Gastrocnemius medialis (tissue), 4 donors: Measurements from ENCODE around the gene GRID2. TPM values are rescaled to one million over a fixed set of nuclear protein-coding genes. Genes with fewer than 3 reads are reported as not detected.

Experiments used
- ATAC-seq, 2 donors: fragments of 150-250 bp; one replicate each; pipeline ENCODE4 v1.9.1; 2016
- DNase-seq, 2 donors: peaks; one replicate each; pipeline ENCODE4 v3.0.0-alpha.2; 2019
- H3K27ac ChIP-seq, 4 donors: fragments of 200-600 bp; sonication (generic); 1 replicate in 1 of 4; 2 replicates in 3 of 4; pipeline ENCODE4 v1.5.1; 2016 to 2018; ENCODE audit warnings: mild to moderate bottlenecking in 2 of 4, moderate library complexity in 1 of 4
- H3K27me3 ChIP-seq, 3 donors: fragments of 200-600 bp; sonication (generic) in 2 of 3; 1 replicate in 1 of 3; 2 replicates in 2 of 3; pipeline versions ENCODE4 v1.5.1 to v1.6.0; 2016 to 2019; ENCODE audit warnings: mild to moderate bottlenecking in 1 of 3, moderate library complexity in 1 of 3
- H3K36me3 ChIP-seq, 2 donors: fragments of 200-600 bp; sonication (generic) in 1 of 2; one replicate each; pipeline ENCODE4 v1.5.1; 2017 to 2018
- H3K4me1 ChIP-seq, 2 donors: fragments of 200-600 bp; sonication (generic) in 1 of 2; one replicate each; pipeline ENCODE4 v1.5.1; 2016 to 2017; ENCODE audit warnings: mild to moderate bottlenecking in 2 of 2
- H3K4me3 ChIP-seq, 4 donors: fragments of 200-600 bp; sonication (generic) in 3 of 4; 1 replicate in 1 of 4; 2 replicates in 3 of 4; pipeline ENCODE4 v1.5.1; 2016 to 2019; ENCODE audit warnings: mild to moderate bottlenecking in 2 of 4
- H3K9me3 ChIP-seq, 3 donors: fragments of 200-600 bp; sonication (generic) in 2 of 3; 1 replicate in 1 of 3; 2 replicates in 2 of 3; pipeline ENCODE4 v1.5.1; 2016 to 2019
- CTCF ChIP-seq, 5 experiments: fragments of 450-650 bp in 3 of 5; fragments of 200-600 bp in 2 of 5; sonication (generic) in 2 of 5; IDR thresholded peaks in 4 of 5; conservative IDR thresholded peaks in 1 of 5; 1 replicate in 4 of 5; 2 replicates in 1 of 5; pipeline ENCODE4 v1.5.1; 2016 to 2019; ENCODE audit warnings: antibody characterized with exemption in 5 of 5, mild to moderate bottlenecking in 3 of 5, moderate library complexity in 3 of 5
- POLR2A ChIP-seq, 2 donors: fragments of 450-650 bp; IDR thresholded peaks; one replicate each; pipeline ENCODE4 v1.6.1; 2017; ENCODE audit warnings: antibody characterized with exemption in 2 of 2, mild to moderate bottlenecking in 2 of 2, moderate library complexity in 2 of 2
- in situ Hi-C, 4 donors: fragments of 200-750 bp; cut with MboI; loops; one replicate each; pipeline versions ENCODE4 v1.15.0 to v1.8.0; 2017; ENCODE audit warnings: low sequenced_read_pairs in 4 of 4
- intact Hi-C: fragments of 100-400 bp; cut with DNase I; formaldehyde crosslinking; loops from one replicate; pipeline ENCODE4 v1.15.1; 2023; ENCODE audit warnings: low total_unique reads
- total RNA-seq, 4 donors: library from RNA; depleted of rRNA; stranded (reverse); fragments of >200 nt; gene quantifications; one replicate each; pipeline versions ENCODE4 v1.1.0 to v1.2.3, GENCODE V29; 2016

The GRID2 gene
- total RNA-seq, 4 donors from 2014 or later, result not detected

GRCh38 chr4:93116624-93117023, 812.9 kb downstream of the GRID2 start:
- no peak overlapping the region for H3K4me3 ChIP-seq
- H3K4me1 ChIP-seq, result no peaks in the 10 kb centered on the region
- intact Hi-C loops, result no loop called here
- H3K27ac ChIP-seq, result no peak overlapping the region
- in situ Hi-C loops, result no loop called here
- no peak for TF ChIP-seq POLR2A (IDR thresholded peaks at IDR 0.05)
- no peak for TF ChIP-seq CTCF (IDR thresholded peaks at IDR 0.05 in 4 of 5, conservative IDR thresholded peaks at IDR 0.05 in 1 of 5)
- DNase-seq (no peak), ATAC-seq (no peak)
- H3K36me3 ChIP-seq, result no peaks in the 10 kb centered on the region
- H3K27me3 ChIP-seq, result no peaks in the 10 kb centered on the region
- no peaks in the 10 kb centered on the region for H3K9me3 ChIP-seq

GRCh38 chr4:93127489-93127888, 823.7 kb downstream of the GRID2 start:
- no peak for TF ChIP-seq CTCF (IDR thresholded peaks at IDR 0.05 in 4 of 5, conservative IDR thresholded peaks at IDR 0.05 in 1 of 5)
- TF ChIP-seq POLR2A (IDR thresholded peaks at IDR 0.05), result no peak
- Histone ChIP-seq H3K27ac (no peak overlapping the region), H3K4me1 (no peaks in the 10 kb centered on the region), H3K4me3 (no peak overlapping the region), H3K36me3 (no peaks in the 10 kb centered on the region), H3K9me3 (no peaks in the 10 kb centered on the region), H3K27me3 (no peaks in the 10 kb centered on the region)
- in situ Hi-C loops (no loop called here), intact Hi-C loops (no loop called here)
- ATAC-seq (no peak), DNase-seq (no peak)

- no peak for ATAC-seq
- TF ChIP-seq CTCF (IDR thresholded peaks at IDR 0.05 in 4 of 5, conservative IDR thresholded peaks at IDR 0.05 in 1 of 5) (no peak), POLR2A (IDR thresholded peaks at IDR 0.05) (no peak)
- no peak overlapping the region for H3K4me3 ChIP-seq
- H3K4me1 ChIP-seq, result no peaks in the 10 kb centered on the region
- H3K9me3 ChIP-seq, result no peaks in the 10 kb centered on the region
- DNase-seq, result no peak
- H3K27ac ChIP-seq, result no peak overlapping the region
- no peaks in the 10 kb centered on the region for H3K27me3 ChIP-seq
- in situ Hi-C loops (no loop called here), intact Hi-C loops (no loop called here)
- H3K36me3 ChIP-seq, result no peaks in the 10 kb centered on the region
These were observed 828.9 kb downstream of the GRID2 start for GRCh38 chr4:93132631-93133030.

GRCh38 chr4:93139118-93139517, 835.4 kb downstream of the GRID2 start:
- Histone ChIP-seq H3K9me3 (no peaks in the 10 kb centered on the region), H3K4me3 (no peak overlapping the region), H3K27ac (no peak overlapping the region), H3K36me3 (no peaks in the 10 kb centered on the region), H3K27me3 (no peaks in the 10 kb centered on the region), H3K4me1 (no peaks in the 10 kb centered on the region)
- ATAC-seq (no peak), DNase-seq (no peak)
- TF ChIP-seq CTCF (IDR thresholded peaks at IDR 0.05 in 4 of 5, conservative IDR thresholded peaks at IDR 0.05 in 1 of 5), result no peak
- no peak for TF ChIP-seq POLR2A (IDR thresholded peaks at IDR 0.05)
- intact Hi-C loops (no loop called here), in situ Hi-C loops (no loop called here)

- Histone ChIP-seq H3K27ac (no peak overlapping the region), H3K4me1 (no peaks in the 10 kb centered on the region), H3K36me3 (no peaks in the 10 kb centered on the region), H3K4me3 (no peak overlapping the region), H3K9me3 (no peaks in the 10 kb centered on the region), H3K27me3 (no peaks in the 10 kb centered on the region)
- DNase-seq (no peak), ATAC-seq (no peak)
- intact Hi-C loops, result no loop called here
- in situ Hi-C loops, result no loop called here
- TF ChIP-seq POLR2A (IDR thresholded peaks at IDR 0.05) (no peak), CTCF (IDR thresholded peaks at IDR 0.05 in 4 of 5, conservative IDR thresholded peaks at IDR 0.05 in 1 of 5) (no peak)
These were observed 840.1 kb downstream of the GRID2 start for GRCh38 chr4:93143902-93144301.
